OCI-LY7 (cell line): Measurements from ENCODE around the gene HMGCLL1. TPM values are rescaled to one million over a fixed set of nuclear protein-coding genes. Genes with fewer than 3 reads are reported as not detected.

Experiments
- BruUV-seq: library from RNA; stranded (reverse); fragments of 400-500 nt; replicated peaks from 2 replicates; lab custom pipeline; 2021; lab: Mats Ljungman, UMichigan
- CTCF ChIA-PET: fragments of 300-600 bp; sonication (Branson Sonifier 250); formaldehyde crosslinking; loops from one replicate; lab custom pipeline; 2022; ENCODE audit warnings: antibody characterized with exemption; ENCODE audit not compliant: unreplicated experiment; lab: Charles Lee
- POLR2A ChIA-PET: fragments of 300-600 bp; sonication (Branson Sonifier 250); formaldehyde crosslinking; loops from one replicate; lab custom pipeline; 2022; ENCODE audit warnings: antibody characterized with exemption; lab: Charles Lee
- DNase-seq: peaks from one replicate; pipeline ENCODE4 v3.0.0-alpha.2; 2015; ENCODE audit warnings: low spot score
- H2AFZ ChIP-seq: fragments of 200-600 bp; sonication (generic), shearing (Covaris generic); 2 replicates; pipeline ENCODE4 v1.6.1; 2014; ENCODE audit warnings: mild to moderate bottlenecking, antibody characterized with exemption, low read length, moderate library complexity
- H3K27ac ChIP-seq: fragments of 200-600 bp; sonication (generic); 2 replicates; pipeline ENCODE4 v1.5.1; 2014; ENCODE audit warnings: mixed run types, low read depth, mild to moderate bottlenecking, moderate library complexity, low read length, inconsistent platforms; ENCODE audit not compliant: poor library complexity, severe bottlenecking
- H3K36me3 ChIP-seq: fragments of 200-600 bp; sonication (generic); 2 replicates; pipeline ENCODE4 v1.6.1; 2014; ENCODE audit warnings: mild to moderate bottlenecking, antibody characterized with exemption, low read length, moderate library complexity, mixed read lengths; ENCODE audit not compliant: insufficient read depth
- H3K4me1 ChIP-seq: fragments of 200-600 bp; sonication (generic); 2 replicates; pipeline ENCODE4 v1.5.1; 2014; ENCODE audit warnings: mild to moderate bottlenecking, low read length; ENCODE audit not compliant: insufficient read depth, poor library complexity, severe bottlenecking
- H3K4me2 ChIP-seq: fragments of 200-600 bp; sonication (generic); 2 replicates; pipeline ENCODE4 v1.6.1; 2014; ENCODE audit warnings: mild to moderate bottlenecking, low read length
- H3K4me3 ChIP-seq: fragments of 200-600 bp; sonication (generic); 2 replicates; pipeline ENCODE4 v1.5.1; 2014; ENCODE audit warnings: mild to moderate bottlenecking, low read depth, low read length; ENCODE audit not compliant: poor library complexity, severe bottlenecking
- H3K79me2 ChIP-seq: fragments of 200-600 bp; sonication (generic); 2 replicates; pipeline ENCODE4 v1.6.1; 2016; ENCODE audit warnings: low read depth, mild to moderate bottlenecking, low read length, moderate library complexity, mixed read lengths; ENCODE audit not compliant: insufficient read depth
- H3K9me2 ChIP-seq: fragments of 200-600 bp; sonication (generic); 2 replicates; pipeline ENCODE4 v1.6.1; 2016; ENCODE audit warnings: mild to moderate bottlenecking, low read length, mixed read lengths; ENCODE audit not compliant: insufficient read depth
- H3K9me3 ChIP-seq: fragments of 200-600 bp; sonication (generic); 2 replicates; pipeline ENCODE4 v1.6.1; 2014; ENCODE audit warnings: mild to moderate bottlenecking, mixed run types, low read length, mixed read lengths
- H4K20me1 ChIP-seq: fragments of 200-600 bp; sonication (generic); 2 replicates; pipeline ENCODE4 v1.6.1; 2014; ENCODE audit warnings: mild to moderate bottlenecking, antibody characterized with exemption, low read length, moderate library complexity, mixed read lengths; ENCODE audit not compliant: insufficient read depth
- CTCF ChIP-seq: fragments of 200-600 bp; sonication (generic); conservative IDR thresholded peaks from 2 replicates; pipeline ENCODE4 v1.5.1; 2014; ENCODE audit warnings: mild to moderate bottlenecking, antibody characterized with exemption, low read length, moderate library complexity, mixed read lengths
- EZH2phosphoT487 ChIP-seq: fragments of 200-600 bp; sonication (generic); IDR thresholded peaks from 2 replicates; pipeline ENCODE4 v1.6.1; 2018; ENCODE audit warnings: low read depth, borderline replicate concordance, mild to moderate bottlenecking, mixed run types, antibody characterized with exemption, low read length, moderate library complexity, mixed read lengths
- intact Hi-C: fragments of 100-400 bp; cut with micrococcal nuclease; formaldehyde crosslinking; loops from one replicate; pipeline ENCODE4 v1.10.0; 2022; ENCODE audit not compliant: unreplicated experiment
- total RNA-seq, 2 experiments: library from RNA; depleted of rRNA in 1 of 2; stranded (reverse); fragments of >200 nt in 1 of 2; shearing (Covaris generic) in 1 of 2; gene quantifications; 2 replicates each; pipeline ENCODE4 v1.2.3, GENCODE V29; 2014 to 2022

The HMGCLL1 gene
- total RNA-seq, 2 experiments from 2014 or later, result not detected

GRCh38 chr6:55497694-55498093 is 81.3 kb downstream of the HMGCLL1 start:
- BruUV-seq, result no TSS peak

GRCh38 chr6:55496201-55496600 is 82.8 kb downstream of the HMGCLL1 start:
- Histone ChIP-seq H3K9me2 (no peaks in the 10 kb centered on the region), H3K9me3 (no peaks in the 10 kb centered on the region), H3K4me1 (no peaks in the 10 kb centered on the region), H4K20me1 (no peaks in the 10 kb centered on the region), H3K27ac (no peak overlapping the region), H3K36me3 (no peaks in the 10 kb centered on the region), H3K4me2 (no peak overlapping the region), H2AFZ (no peak overlapping the region), H3K79me2 (no peaks in the 10 kb centered on the region), H3K4me3 (no peak overlapping the region)
- TF ChIP-seq EZH2phosphoT487 (no peak), CTCF (no peak)
- no peak for DNase-seq
- CTCF ChIA-PET, result no interaction called here
- no TSS peak for BruUV-seq
- POLR2A ChIA-PET, result interaction anchor here (0.6 to 0.9 kb wide), 3 partner anchors 11 to 194 kb away, joined by 3 to 4 read pairs (median 3); no protein-coding TSS in a partner anchor
- intact Hi-C loops, result no loop called here

More at GRCh38 chr6:55497694-55498093, 81.3 kb downstream of the HMGCLL1 start:
- TF ChIP-seq CTCF (no peak), EZH2phosphoT487 (no peak)
- H3K36me3 ChIP-seq, result no peaks in the 10 kb centered on the region
- H3K9me2 ChIP-seq, result no peaks in the 10 kb centered on the region
- H3K79me2 ChIP-seq, result no peaks in the 10 kb centered on the region
- POLR2A ChIA-PET, result no interaction called here
- intact Hi-C loops, result no loop called here
- DNase-seq, result no peak
- CTCF ChIA-PET, result no interaction called here
- no peak overlapping the region for H3K4me3 ChIP-seq
- H3K4me1 ChIP-seq, result no peaks in the 10 kb centered on the region
- no peaks in the 10 kb centered on the region for H3K9me3 ChIP-seq
- H4K20me1 ChIP-seq, result no peaks in the 10 kb centered on the region
- H3K4me2 ChIP-seq, result no peak overlapping the region
- H3K27ac ChIP-seq, result no peak overlapping the region
- H2AFZ ChIP-seq, result no peak overlapping the region

DNA sequence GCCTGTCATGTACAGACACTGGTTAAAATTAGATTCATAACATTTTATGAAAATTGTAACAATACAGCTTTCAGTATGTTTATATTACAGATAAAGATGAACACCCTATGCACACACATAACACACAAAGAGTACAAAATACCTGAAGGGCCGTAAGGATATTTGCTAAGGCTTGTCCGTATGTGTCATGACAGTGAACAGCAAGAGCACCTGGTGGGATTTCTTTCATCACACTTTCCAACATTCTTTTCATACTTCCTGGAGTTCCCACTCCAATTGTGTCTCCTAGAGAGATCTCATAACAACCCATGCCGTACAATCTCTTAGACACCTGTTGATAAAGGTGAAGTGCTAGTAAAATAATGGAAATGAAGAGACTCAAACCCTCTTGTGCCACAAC is 83.7 kb downstream of the HMGCLL1 start:
- no peak for TF ChIP-seq CTCF
- TF ChIP-seq EZH2phosphoT487, result no peak
- Histone ChIP-seq H3K9me3 (no peaks in the 10 kb centered on the region), H3K79me2 (no peaks in the 10 kb centered on the region), H4K20me1 (no peaks in the 10 kb centered on the region), H2AFZ (no peak overlapping the region), H3K4me2 (no peak overlapping the region), H3K27ac (no peak overlapping the region), H3K4me3 (no peak overlapping the region), H3K4me1 (no peaks in the 10 kb centered on the region), H3K36me3 (no peaks in the 10 kb centered on the region), H3K9me2 (no peaks in the 10 kb centered on the region)
- intact Hi-C loops, result no loop called here
- DNase-seq, result no peak
- POLR2A ChIA-PET, result interaction anchor here (0.5 to 0.9 kb wide), 3 partner anchors 10 to 117 kb away, joined by 3 to 4 read pairs (median 4); no protein-coding TSS in a partner anchor
- CTCF ChIA-PET, result no interaction called here
- BruUV-seq, result no TSS peak
